Inferior parietal cortex (tissue), 1 donor: ENCODE data around the gene SMIM13.
"Not testable (repeated sequence)": the region's sequence is repeated elsewhere in the genome, so short reads cannot be mapped to it uniquely, and the experiment has no call there.

ENCODE experiments used
- DNase-seq: peaks from one replicate; pipeline ENCODE4 v3.0.0-alpha.2; 2016; ENCODE audit errors: extremely low spot score

SMIM13 gene

GRCh38 chr6:11083956-11084355 is 9.7 kb upstream of the SMIM13 start:
- DNase-seq, result no peak

- DNase-seq, result no peak
These were observed 7.7 kb upstream of the SMIM13 start for GRCh38 chr6:11085758-11086435.

- not testable (repeated sequence) for DNase-seq
These were observed 6.4 kb upstream of the SMIM13 start for GRCh38 chr6:11087141-11087812.

DNA sequence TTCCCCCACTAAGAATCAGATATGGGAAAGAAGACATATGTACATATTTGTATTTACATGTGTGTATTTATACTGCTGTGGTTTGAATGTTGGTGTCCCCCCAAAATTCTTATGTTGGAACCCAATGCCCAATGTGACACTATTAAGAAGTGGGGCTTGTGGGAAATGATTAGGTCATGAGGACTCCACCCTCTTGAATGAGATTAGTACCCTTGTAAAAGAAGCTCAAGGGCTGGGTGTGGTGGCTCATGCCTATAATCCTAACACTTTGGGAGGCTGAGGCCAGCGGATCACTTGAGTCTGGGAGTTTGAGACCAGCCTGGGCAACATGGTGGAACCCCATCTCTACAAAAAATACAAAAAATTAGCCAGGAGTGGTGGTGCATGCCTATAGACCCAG is 3.9 kb upstream of the SMIM13 start:
- DNase-seq, result no peak

DNA sequence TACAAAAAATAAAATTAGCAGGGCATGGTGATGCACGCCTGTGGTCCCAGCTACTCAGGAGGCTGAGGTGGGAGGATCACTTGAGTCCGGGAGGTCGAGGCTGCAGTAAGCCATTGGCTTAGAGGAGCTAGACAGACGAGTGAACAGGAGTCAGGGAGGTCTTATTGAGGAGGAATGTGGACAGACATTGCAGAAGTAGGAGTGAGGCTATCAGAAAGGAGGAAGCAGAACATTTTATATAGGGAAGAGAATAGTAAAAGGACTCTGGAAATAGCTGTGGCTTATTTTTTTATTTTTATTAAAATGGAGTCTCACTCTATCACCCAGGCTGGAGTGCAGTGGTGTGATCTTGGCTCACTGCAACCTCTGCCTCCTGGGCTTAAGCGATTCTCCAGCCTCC is 2.5 kb upstream of the SMIM13 start:
- not testable (repeated sequence) for DNase-seq

DNA sequence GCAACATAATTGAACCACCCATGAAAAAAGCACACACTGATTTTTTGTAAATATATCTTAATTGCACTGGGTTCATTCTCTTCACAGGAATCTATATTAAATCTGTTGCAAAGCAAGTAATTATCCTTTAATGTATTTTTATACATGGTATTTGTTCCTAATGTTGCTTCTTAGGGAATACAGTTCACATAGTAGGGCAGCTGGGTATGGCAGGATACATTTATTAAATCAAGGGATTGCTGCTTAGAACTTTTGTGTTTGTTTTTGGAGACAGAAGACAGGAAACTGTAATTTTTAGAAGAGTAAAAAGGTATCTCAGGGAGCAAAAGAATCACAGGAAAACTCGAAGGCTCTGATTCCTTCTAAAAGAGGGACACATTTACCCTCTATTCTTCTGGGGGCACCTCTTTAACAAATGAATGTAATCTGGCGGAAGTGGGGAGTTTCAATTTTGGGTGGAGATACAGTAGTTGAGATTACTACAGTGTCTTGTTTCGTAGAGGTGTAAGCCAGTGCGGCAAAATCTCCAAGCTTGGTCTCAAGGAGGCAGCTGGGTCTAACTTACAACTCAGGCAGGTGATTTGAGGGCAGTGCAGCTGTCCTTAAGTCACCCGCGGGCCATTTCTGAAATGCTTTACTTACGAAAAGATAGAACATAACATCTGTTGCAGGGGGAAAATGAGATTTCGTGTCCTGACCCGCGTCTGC is 812 bp upstream of the SMIM13 start:
- DNase-seq, result no peak

GRCh38 chr6:11093376-11093625 is 333 bp upstream of the SMIM13 start:
- no peak for DNase-seq

DNA sequence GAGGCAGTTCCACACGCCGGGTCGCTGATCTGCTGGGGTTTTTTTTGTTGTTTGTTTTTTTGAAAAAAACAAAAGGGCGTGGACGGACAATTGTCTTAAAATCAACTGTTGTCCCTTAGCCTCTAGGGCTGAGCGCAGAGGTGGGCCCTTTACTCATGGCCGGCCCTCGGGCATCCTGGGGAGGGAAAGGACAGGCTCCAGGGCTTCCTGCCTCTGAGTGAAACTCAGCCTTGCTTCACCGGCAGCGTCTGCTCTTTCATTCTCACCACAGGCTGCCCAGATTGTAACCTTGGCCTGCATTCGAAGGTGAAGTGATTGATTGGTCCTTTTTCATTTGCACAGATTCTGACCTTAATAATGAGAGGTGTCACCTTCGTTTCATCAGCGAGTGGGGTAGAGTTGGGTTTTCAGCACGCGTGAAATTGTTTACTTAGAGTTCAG is 797 bp downstream of the SMIM13 start:
- no peak for DNase-seq

- DNase-seq, result no peak
These were observed 1.3 kb downstream of the SMIM13 start for GRCh38 chr6:11094941-11095340.

- peak; percentile 23 for DNase-seq
These were observed 2.5 kb downstream of the SMIM13 start for GRCh38 chr6:11096109-11096508.

- DNase-seq, result no peak
These were observed 3.8 kb downstream of the SMIM13 start for GRCh38 chr6:11097476-11097875.

GRCh38 chr6:11098004-11098403 is 4.4 kb downstream of the SMIM13 start:
- no peak for DNase-seq

- DNase-seq, result no peak
These were observed 7.8 kb downstream of the SMIM13 start for GRCh38 chr6:11101417-11101816.

DNA sequence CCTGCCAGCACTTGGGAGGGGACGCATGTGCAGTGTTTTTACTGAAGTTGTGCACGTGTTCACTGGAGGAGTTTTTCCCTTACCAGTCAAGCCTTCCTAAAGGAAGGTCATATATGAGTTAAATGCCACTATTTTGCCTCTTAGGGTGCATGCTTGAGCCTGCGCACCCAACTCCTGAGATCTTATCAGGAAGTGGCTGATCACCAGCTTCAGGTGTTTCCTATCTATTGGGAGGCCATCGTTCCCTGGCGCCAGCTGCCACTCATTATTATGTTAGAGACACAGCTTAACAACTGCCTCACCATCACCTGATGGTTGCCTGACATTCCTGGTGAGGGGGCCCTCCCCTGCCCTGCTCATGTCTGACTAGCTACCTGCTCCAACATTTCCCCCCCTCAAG is 9.4 kb downstream of the SMIM13 start:
- DNase-seq, result no peak

- no peak for DNase-seq
These were observed 15.1 kb downstream of the SMIM13 start for GRCh38 chr6:11108726-11109125.

GRCh38 chr6:11110921-11111768 is 17.5 kb downstream of the SMIM13 start, which contains the start of gene ERVFRD-1:
TSS of gene ERVFRD-1 (minus strand) at chr6:11111725. CDS start at chr6:11105310, 6,415 bp downstream.
- DNase-seq, result no peak

- no peak for DNase-seq
These were observed 18.3 kb downstream of the SMIM13 start for GRCh38 chr6:11111769-11112437.

DNA sequence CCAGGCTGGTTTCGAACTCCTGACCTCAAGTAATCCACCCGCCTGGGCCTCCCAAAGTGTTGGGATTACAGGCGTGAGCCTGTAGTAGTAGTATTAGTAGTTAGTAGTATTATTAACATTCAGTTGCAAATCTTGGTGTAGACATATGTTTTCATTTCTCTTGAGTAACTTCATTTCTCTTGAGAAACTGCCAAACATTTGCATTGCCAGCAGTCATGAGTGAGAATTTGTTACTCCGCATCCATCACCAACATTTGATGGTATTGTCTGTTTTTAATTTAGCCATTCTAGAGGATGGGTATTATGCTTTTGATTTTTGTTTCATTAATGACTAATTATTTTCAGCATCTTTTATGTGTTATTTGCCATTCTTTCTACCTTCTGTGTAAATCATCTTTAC is 19.4 kb downstream of the SMIM13 start:
- no peak for DNase-seq

DNA sequence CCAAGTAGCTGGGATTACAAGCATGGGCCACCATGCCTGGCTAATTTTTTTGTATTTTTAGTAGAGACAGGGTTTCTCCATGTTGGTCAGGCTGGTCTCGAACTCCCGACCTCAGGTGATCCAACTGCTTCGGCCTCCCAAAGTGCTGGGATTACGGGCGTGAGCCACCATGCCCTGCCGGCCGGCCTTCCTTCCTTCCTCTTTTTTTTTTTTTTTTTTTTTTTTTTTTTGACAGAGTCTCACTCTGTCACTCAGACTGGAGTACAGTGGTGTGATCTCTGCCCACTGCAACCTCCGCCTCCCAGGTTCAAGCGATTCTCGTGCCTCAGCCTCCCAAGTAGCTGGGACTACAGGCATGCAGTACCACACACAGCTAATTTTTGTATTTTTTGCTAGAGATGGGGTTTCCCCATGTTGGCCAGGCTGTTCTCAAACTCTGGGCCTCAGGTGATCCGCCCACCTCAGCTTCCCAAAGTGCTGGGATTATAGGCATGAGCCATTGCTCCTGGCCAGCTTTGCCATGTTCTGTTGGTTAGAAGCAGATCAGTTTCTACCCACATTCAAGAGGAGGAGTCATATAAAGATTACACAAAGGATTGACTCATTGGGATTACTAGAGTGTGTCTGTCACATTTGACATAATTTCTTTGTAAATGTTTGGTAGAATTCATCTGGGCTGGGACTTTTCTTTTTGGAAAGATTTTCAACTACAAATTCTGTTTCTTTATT is 22.3 kb downstream of the SMIM13 start:
- DNase-seq, result not testable (repeated sequence)

GRCh38 chr6:11120271-11121005 is 26.8 kb downstream of the SMIM13 start:
- DNase-seq, result no peak
